Measurements from ENCODE around the gene CCDC142.
"Not testable (repeated sequence)": the region's sequence is repeated elsewhere in the genome, so short reads cannot be mapped to it uniquely, and the experiment has no call there.

The CCDC142 gene

DNA sequence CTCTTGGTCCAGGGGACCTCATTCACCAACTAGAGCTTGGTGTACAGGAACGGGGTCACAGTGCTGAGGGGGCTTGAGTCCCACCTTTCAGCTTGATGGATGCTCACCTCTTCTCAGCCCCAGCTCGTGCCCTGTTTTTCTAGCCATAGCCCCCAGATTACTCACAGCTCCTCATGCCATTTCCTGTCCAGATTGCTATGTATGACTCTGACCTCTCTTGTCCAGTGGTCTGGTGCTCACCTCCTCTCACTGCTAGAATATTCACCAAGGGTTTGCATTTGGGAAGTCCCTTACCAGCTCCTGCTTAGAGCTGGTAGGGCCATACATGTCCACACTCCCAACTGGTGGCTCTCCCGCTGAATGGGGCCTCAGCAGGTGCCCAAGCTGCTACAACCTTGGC, 10.7 kb upstream of the CCDC142 start:
- H3K27ac ChIP-seq, result no peak overlapping the region
- H3K4me1 ChIP-seq, result peaks cover 0 to 13% (median 12%) of the 10 kb centered on the region in 4 donors
- H3K9me3 ChIP-seq, result no peaks in the 10 kb centered on the region
- intact Hi-C loops (cut with DNase I; ENCODE audit: low total_unique reads), result no loop called here
- TF ChIP-seq, protein P1, sequence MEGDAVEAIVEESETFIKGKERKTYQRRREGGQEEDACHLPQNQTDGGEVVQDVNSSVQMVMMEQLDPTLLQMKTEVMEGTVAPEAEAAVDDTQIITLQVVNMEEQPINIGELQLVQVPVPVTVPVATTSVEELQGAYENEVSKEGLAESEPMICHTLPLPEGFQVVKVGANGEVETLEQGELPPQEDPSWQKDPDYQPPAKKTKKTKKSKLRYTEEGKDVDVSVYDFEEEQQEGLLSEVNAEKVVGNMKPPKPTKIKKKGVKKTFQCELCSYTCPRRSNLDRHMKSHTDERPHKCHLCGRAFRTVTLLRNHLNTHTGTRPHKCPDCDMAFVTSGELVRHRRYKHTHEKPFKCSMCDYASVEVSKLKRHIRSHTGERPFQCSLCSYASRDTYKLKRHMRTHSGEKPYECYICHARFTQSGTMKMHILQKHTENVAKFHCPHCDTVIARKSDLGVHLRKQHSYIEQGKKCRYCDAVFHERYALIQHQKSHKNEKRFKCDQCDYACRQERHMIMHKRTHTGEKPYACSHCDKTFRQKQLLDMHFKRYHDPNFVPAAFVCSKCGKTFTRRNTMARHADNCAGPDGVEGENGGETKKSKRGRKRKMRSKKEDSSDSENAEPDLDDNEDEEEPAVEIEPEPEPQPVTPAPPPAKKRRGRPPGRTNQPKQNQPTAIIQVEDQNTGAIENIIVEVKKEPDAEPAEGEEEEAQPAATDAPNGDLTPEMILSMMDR (IDR thresholded peaks at IDR 0.05), result no peak
- peaks cover 0 to 19% of the 10 kb centered on the region in 2 donors for H3K27me3 ChIP-seq
- DNase-seq, result no peak
- H3K4me3 ChIP-seq, result no peak overlapping the region
- H3K36me3 ChIP-seq, result peaks cover 32 to 57% (median 42%) of the 10 kb centered on the region in 3 donors

DNA sequence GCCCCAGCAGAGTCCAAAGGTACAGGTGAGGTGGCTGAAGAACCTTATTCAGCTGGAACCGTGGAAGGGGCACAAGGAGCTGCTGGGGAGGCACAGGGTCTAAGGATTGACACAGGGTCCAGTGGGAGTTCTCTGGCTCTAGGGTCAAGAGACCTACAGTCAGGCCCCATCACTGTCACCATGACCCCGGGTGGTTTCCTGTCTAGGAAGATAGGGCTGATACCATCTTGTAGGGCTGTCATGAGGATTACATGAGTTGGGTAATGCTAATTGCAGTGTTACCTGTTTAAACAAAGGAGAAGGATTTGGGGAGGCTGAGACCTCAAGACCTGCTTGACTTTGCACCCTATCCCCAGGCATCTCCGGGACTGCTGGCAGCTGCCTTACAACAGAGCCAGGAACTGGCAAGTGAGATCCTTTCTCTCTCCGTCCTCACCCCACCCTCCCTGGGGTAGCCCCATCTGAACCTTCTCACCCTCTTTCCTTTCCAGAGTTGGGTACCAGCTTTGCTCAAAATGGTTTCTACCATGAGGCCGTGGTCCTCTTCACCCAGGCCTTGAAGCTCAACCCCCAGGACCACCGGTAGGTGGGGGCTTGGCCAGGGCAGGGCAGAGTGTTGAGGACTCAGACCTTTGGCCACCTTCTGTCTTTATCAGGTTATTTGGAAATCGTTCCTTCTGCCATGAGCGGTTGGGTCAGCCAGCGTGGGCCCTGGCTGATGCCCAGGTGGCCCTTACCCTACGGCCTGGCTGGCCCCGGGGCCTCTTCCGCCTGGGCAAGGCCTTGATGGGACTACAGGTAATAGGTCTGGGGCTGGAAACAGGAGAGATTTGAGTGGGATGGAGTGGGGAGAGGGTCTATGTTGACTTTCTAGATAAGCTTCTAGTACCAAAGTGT, 9.1 kb upstream of the CCDC142 start:
- Histone ChIP-seq H3K4me1 (no peaks in the 10 kb centered on the region), H3K4me3 (no peak overlapping the region), H3K9me3 (no peaks in the 10 kb centered on the region), H3K27ac (no peak overlapping the region), H3K27me3 (peaks cover 0 to 2% of the 10 kb centered on the region in 2 donors), H3K36me3 (peaks cover 32 to 62% (median 44%) of the 10 kb centered on the region in 3 donors)
- no peak for DNase-seq
- intact Hi-C loops (cut with DNase I; ENCODE audit: low total_unique reads), result no loop called here
- TF ChIP-seq, protein P1 (IDR thresholded peaks at IDR 0.05), result no peak

DNA sequence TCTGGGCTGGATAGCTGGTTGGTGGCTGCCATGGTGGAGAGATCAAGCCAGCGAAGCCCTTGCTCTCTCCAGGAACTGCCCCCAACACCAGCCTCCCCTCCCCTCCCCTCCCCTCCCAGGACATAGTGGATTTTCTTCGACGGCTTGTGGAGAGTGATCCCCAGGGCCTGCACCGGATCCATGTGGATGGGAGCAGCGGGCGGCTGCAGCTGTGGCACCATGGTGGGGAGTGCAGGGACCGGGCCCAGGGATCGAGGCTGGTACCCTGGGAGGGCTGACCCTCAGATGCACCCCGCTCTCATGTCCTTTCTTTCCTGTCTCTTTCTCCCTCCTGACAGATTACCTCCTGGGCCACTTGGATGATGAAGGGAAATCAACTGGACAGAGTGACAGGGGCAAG, 7.1 kb upstream of the CCDC142 start:
- TF ChIP-seq, protein P1 (IDR thresholded peaks at IDR 0.05), result no peak
- intact Hi-C loops (cut with DNase I; ENCODE audit: low total_unique reads), result no loop called here
- Histone ChIP-seq H3K9me3 (no peaks in the 10 kb centered on the region), H3K4me3 (no peak overlapping the region), H3K4me1 (no peaks in the 10 kb centered on the region), H3K36me3 (peaks cover 38 to 80% (median 58%) of the 10 kb centered on the region in 3 donors), H3K27me3 (no peaks in the 10 kb centered on the region), H3K27ac (no peak overlapping the region)
- DNase-seq, result no peak

DNA sequence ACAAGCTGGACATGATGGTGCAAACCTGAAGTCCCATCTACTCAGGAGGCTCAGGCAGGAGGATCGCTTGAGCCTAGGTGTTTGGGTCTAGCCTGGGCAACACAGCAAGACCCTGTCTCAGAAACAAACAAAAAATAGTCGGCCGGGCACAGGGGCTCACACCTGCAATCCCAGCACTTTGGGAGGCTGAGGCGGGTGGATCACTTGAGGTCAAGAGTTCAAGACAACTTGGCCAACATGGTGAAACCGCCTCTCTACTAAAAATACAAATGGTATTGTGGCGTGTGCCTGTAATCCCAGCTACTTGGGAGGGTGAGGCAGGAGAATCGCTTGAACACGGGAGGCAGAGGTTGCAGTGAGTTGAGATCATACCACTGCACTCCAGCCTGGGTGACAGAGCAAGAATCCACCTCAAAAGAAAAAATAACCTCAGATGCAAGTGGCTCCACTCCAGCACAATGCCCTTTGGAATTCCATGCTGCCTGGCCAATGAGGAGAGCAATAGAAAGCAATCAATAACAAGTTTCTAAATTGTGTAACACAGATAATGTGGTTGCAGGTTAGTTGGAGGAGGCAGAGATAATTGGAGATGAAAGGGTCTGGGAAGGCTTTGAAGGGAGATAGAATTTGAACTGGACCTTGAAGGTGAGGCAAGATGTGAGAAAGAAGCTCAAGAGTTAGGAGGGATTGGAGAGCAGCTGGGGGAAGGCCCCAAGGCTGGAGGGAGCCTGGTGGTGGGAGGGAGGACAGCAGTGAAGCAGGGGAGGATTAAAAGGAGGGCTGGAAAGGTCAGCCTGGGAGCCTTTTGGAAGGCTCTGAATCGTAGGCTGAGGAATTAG, 6.1 kb upstream of the CCDC142 start:
- Histone ChIP-seq H3K36me3 (peaks cover 38 to 73% (median 58%) of the 10 kb centered on the region in 3 donors), H3K4me3 (no peak overlapping the region), H3K27ac (no peak overlapping the region), H3K27me3 (no peaks in the 10 kb centered on the region), H3K9me3 (no peaks in the 10 kb centered on the region), H3K4me1 (peaks cover 0 to 3% (median 1%) of the 10 kb centered on the region in 4 donors)
- no peak for DNase-seq
- intact Hi-C loops (cut with DNase I; ENCODE audit: low total_unique reads), result no loop called here
- TF ChIP-seq, protein P1 (IDR thresholded peaks at IDR 0.05), result no peak

DNA sequence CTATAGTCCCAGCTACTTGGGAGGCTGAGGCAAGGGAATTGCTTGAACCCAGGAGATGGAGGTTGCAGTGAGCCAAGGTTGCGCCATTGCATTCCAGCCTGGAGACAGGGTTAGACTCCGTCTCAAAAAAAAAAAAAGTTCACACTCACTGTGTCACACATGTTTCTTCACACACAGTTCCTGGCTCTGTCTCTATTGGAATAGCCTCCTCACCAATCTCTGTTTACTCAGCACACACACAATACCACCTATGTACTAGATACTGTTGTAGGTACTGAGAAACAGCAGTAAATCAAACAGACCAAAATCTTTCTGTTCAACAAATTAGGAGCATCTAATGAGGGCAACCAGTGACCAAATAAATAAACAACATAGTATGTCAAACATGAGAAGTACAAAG, 3.3 kb upstream of the CCDC142 start:
- TF ChIP-seq, protein P1 (IDR thresholded peaks at IDR 0.05), result no peak
- Histone ChIP-seq H3K9me3 (no peaks in the 10 kb centered on the region), H3K4me1 (peaks cover 0 to 21% (median 18%) of the 10 kb centered on the region in 4 donors), H3K27ac (no peak overlapping the region), H3K27me3 (no peaks in the 10 kb centered on the region), H3K4me3 (no peak overlapping the region), H3K36me3 (peaks cover 17 to 51% (median 31%) of the 10 kb centered on the region in 3 donors)
- DNase-seq, result no peak
- intact Hi-C loops (cut with DNase I; ENCODE audit: low total_unique reads), result no loop called here

DNA sequence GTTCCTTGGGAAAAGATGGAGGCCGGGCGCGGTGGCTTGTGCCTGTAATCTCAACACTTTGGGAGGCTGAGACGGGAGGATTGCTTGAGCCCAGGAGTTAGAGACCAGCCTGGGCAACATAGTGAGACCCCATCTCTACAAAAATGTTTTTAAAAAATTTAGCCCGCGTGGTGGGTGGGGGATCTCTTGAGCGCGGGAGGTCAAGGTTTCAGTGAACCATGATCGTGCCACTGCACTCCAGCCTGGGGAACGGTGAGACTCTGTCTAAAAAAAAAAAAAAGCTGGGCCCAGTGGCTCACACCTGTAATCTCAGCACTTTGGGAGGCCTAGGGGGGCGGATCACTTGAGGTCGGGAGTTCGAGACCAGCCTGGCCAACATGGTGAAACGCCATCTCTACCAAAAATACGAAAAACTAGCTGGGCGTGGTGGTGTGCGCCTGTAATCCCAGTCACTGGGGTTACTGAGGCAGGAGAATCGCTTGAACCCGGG, 922 bp upstream of the CCDC142 start:
- peaks cover 17 to 50% (median 18%) of the 10 kb centered on the region in 3 donors for H3K36me3 ChIP-seq
- intact Hi-C loops (cut with DNase I; ENCODE audit: low total_unique reads), result loop anchor here (1.0 to 5.0 kb wide), 3 partner anchors 29 to 104 kb away; partner anchors contain the start of genes AUP1, DQX1, HTRA2 and INO80B

More for the DNA sequence above, 922 bp upstream of the CCDC142 start:
- not testable (repeated sequence) for DNase-seq, H3K9me3 ChIP-seq, H3K27me3 ChIP-seq
- Histone ChIP-seq H3K27ac (peak overlapping the region; percentile 83 to 95), H3K4me3 (peak overlapping the region; percentile 84 to 86), H3K4me1 (peaks cover 0 to 35% (median 26%) of the 10 kb centered on the region in 4 donors)

Measured in tibial artery (tissue), 4 donors.